HL-60 (cell line): Measurements from ENCODE around the gene GID8.

Source experiments
- GABPA ChIP-seq: IDR thresholded peaks from 2 replicates; pipeline ENCODE4 v1.6.1; 2012; ENCODE audit warnings: low read depth
- TF ChIP-seq, protein P1 (sequence below): IDR thresholded peaks from one replicate; pipeline ENCODE4 v1.5.1; 2011; ENCODE audit warnings: low read length, control low read depth, inconsistent platforms; ENCODE audit not compliant: insufficient read depth

DNA sequence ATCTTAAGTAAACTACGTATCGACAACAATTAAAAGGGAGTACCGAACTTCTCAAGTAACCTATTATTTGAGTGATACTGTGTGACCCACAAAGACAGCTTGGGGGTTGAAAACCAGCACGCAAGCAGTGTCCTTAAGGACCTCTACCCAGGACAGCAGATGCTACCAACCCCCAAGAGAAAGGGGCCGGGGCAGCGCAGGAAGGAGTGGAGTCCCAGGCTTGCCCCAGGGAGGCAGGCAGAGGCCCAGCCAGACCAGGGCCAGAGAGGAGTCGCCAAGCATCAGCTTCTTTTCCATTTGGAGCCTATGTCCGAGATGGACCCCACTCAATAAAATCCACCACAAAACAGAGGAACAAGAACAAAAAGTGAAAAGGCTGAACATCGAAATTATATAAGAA lies 23.5 kb upstream of the GID8 start:
- TF ChIP-seq, protein P1, sequence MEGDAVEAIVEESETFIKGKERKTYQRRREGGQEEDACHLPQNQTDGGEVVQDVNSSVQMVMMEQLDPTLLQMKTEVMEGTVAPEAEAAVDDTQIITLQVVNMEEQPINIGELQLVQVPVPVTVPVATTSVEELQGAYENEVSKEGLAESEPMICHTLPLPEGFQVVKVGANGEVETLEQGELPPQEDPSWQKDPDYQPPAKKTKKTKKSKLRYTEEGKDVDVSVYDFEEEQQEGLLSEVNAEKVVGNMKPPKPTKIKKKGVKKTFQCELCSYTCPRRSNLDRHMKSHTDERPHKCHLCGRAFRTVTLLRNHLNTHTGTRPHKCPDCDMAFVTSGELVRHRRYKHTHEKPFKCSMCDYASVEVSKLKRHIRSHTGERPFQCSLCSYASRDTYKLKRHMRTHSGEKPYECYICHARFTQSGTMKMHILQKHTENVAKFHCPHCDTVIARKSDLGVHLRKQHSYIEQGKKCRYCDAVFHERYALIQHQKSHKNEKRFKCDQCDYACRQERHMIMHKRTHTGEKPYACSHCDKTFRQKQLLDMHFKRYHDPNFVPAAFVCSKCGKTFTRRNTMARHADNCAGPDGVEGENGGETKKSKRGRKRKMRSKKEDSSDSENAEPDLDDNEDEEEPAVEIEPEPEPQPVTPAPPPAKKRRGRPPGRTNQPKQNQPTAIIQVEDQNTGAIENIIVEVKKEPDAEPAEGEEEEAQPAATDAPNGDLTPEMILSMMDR, result no peak
- no peak for TF ChIP-seq GABPA
